H1 (cell line): Measurements from ENCODE around the gene MEA1. TPM values are rescaled to one million over a fixed set of nuclear protein-coding genes. Genes with fewer than 3 reads are reported as not detected.

ENCODE experiments used
- CHD7 ChIP-seq: fragments of 300-600 bp; sonication (generic); IDR thresholded peaks from 2 replicates; pipeline ENCODE4 v1.7.1; 2012; ENCODE audit warnings: low read length, moderate library complexity, mild to moderate bottlenecking, inconsistent platforms; ENCODE audit not compliant: insufficient replicate concordance
- EZH2 ChIP-seq: fragments of 200-600 bp; sonication (generic); IDR thresholded peaks from 2 replicates; pipeline ENCODE4 v1.7.1; 2012; ENCODE audit warnings: low read depth, mild to moderate bottlenecking, moderate library complexity, low read length, inconsistent platforms; ENCODE audit not compliant: severe bottlenecking
- POLR2A ChIP-seq, 2 experiments: IDR thresholded peaks; 1 replicate in 1 of 2; 2 replicates in 1 of 2; pipeline ENCODE4 v1.6.1; 2011; ENCODE audit warnings: low read depth in 2 of 2, low read length in 2 of 2, mild to moderate bottlenecking in 2 of 2; ENCODE audit errors: control extremely low read depth in 1 of 2
- RBBP5 ChIP-seq: IDR thresholded peaks from 2 replicates; pipeline ENCODE4 v1.7.1; 2012; ENCODE audit warnings: low read depth, mild to moderate bottlenecking, inconsistent platforms, low read length, moderate library complexity, borderline replicate concordance
- SUZ12 ChIP-seq: fragments of 200-600 bp; sonication (generic); IDR thresholded peaks from 2 replicates; pipeline ENCODE4 v1.6.1; 2012; ENCODE audit warnings: mild to moderate bottlenecking, inconsistent platforms, low read length, moderate library complexity, mixed read lengths
- polyA plus RNA-seq, 7 experiments: library from polyadenylated mRNA; depleted of rRNA in 3 of 7; stranded (reverse) in 5 of 7; unstranded in 2 of 7; fragments of >200 nt in 5 of 7; fragments of 200-250 nt in 2 of 7; gene quantifications; 1 replicate in 5 of 7; 2 replicates in 1 of 7; 4 replicates in 1 of 7; pipeline versions ENCODE4 v1.2.1 to v1.2.3, GENCODE V29; 2011 to 2013; ENCODE audit warnings: missing spikeins in 2 of 7, mixed read lengths in 2 of 7
- total RNA-seq: library from RNA; stranded (reverse); fragmentation: NEBNext Ultra II Directional; extraction: Animal tissue kit (Norgen Biotek cat#: 25700); gene quantifications from 2 replicates; pipeline ENCODE4 v1.2.1, GENCODE V29; 2021

The MEA1 gene
- total and polyA plus RNA-seq, 2 of the 8 experiments (the other 6 are each of a cell fraction or from before 2014, with no cell fraction given) = 94.2 to 96.4 TPM

GRCh38 chr6:43054206-43054943, 40.6 kb upstream of the MEA1 start (continued):
- TF ChIP-seq CHD7 = no peak
- no peak for TF ChIP-seq EZH2
- TF ChIP-seq SUZ12 = no peak
- no peak for TF ChIP-seq POLR2A (IDR thresholded peaks at IDR 0.05; ENCODE audit: control extremely low read depth in 1 of 2, low read depth in 2 of 2, low read length in 2 of 2)
- no peak for TF ChIP-seq RBBP5
- TF ChIP-seq, all 59 proteins: peak for 0
